Subcutaneous abdominal adipose tissue (tissue), 5 donors: ENCODE results near the gene DRGX.

Experiments used
- H3K27ac ChIP-seq: one replicate; pipeline ENCODE4 v1.7.0; 2013; ENCODE audit warnings: low read depth, mild to moderate bottlenecking, inconsistent platforms, low read length, moderate library complexity
- H3K27me3 ChIP-seq, 5 donors: one replicate each; pipeline ENCODE4 v1.7.0; 2013; ENCODE audit warnings: low read length in 5 of 5, inconsistent platforms in 1 of 5; ENCODE audit not compliant: control insufficient read depth in 5 of 5, insufficient read depth in 4 of 5
- H3K36me3 ChIP-seq, 5 donors: one replicate each; pipeline ENCODE4 v1.7.0; 2013; ENCODE audit warnings: low read length in 5 of 5; ENCODE audit not compliant: control insufficient read depth in 5 of 5, insufficient read depth in 5 of 5
- H3K4me1 ChIP-seq, 5 donors: one replicate each; pipeline ENCODE4 v1.7.0; 2013; ENCODE audit warnings: low read length in 5 of 5, mild to moderate bottlenecking in 3 of 5, moderate library complexity in 1 of 5; ENCODE audit not compliant: control insufficient read depth in 5 of 5, insufficient read depth in 5 of 5
- H3K4me3 ChIP-seq, 5 donors: one replicate each; pipeline ENCODE4 v1.7.0; 2013; ENCODE audit warnings: low read length in 5 of 5, low read depth in 1 of 5
- H3K9ac ChIP-seq, 5 donors: one replicate each; pipeline ENCODE4 v1.7.0; 2013; ENCODE audit warnings: low read length in 5 of 5, mild to moderate bottlenecking in 4 of 5, moderate library complexity in 3 of 5
- H3K9me3 ChIP-seq, 5 donors: one replicate each; pipeline ENCODE4 v1.7.0; 2013; ENCODE audit warnings: low read length in 5 of 5; ENCODE audit not compliant: control insufficient read depth in 5 of 5
- donor health status: healthy.
- donor health status: healthy.
- donor health status: healthy.
- donor health status: healthy.
- donor health status: healthy.

Gene DRGX

GRCh38 chr10:49395741-49396665 lies at the start of gene DRGX:
DRGX (minus strand) TSS chr10:49396089; CDS start chr10:49395440, 649 bp downstream.
- Histone ChIP-seq H3K4me3 (no peak within 1 kb of the TSS), H3K9ac (no peak within 1 kb of the TSS), H3K36me3 (no peaks in the 10 kb centered on the region), H3K4me1 (peaks cover 0 to 26% (median 19%) of the 10 kb centered on the region in 5 donors), H3K27me3 (peaks cover 49 to 75% (median 61%) of the 10 kb centered on the region in 5 donors), H3K9me3 (no peaks in the 10 kb centered on the region), H3K27ac (no peak within 1 kb of the TSS)

- Histone ChIP-seq H3K9ac (no peak overlapping the region), H3K4me1 (peaks cover 0 to 10% (median 0%) of the 10 kb centered on the region in 5 donors), H3K27ac (no peak overlapping the region), H3K36me3 (no peaks in the 10 kb centered on the region), H3K27me3 (peaks cover 0 to 3% (median 0%) of the 10 kb centered on the region in 5 donors), H3K4me3 (no peak overlapping the region), H3K9me3 (peaks cover 4 to 10% (median 9%) of the 10 kb centered on the region in 5 donors)
Observed at GRCh38 chr10:49444349-49444748, 48.5 kb upstream of the DRGX start.

GRCh38 chr10:49442863-49443262 lies 47.0 kb upstream of the DRGX start:
- H3K9me3 ChIP-seq = peaks cover 0 to 2% (median 0%) of the 10 kb centered on the region in 5 donors
- no peak overlapping the region for H3K27ac ChIP-seq
- no peak overlapping the region for H3K4me3 ChIP-seq
- no peak overlapping the region for H3K9ac ChIP-seq
- H3K27me3 ChIP-seq = peaks cover 0 to 3% (median 0%) of the 10 kb centered on the region in 5 donors
- H3K36me3 ChIP-seq = no peaks in the 10 kb centered on the region
- H3K4me1 ChIP-seq = peaks cover 0 to 10% (median 0%) of the 10 kb centered on the region in 5 donors

- peak overlapping the region in 1 of 5 donors; percentile 17 for H3K4me3 ChIP-seq
- H3K27ac ChIP-seq = no peak overlapping the region
- peaks cover 0 to 3% (median 0%) of the 10 kb centered on the region in 5 donors for H3K27me3 ChIP-seq
- H3K9me3 ChIP-seq = no peaks in the 10 kb centered on the region
- no peak overlapping the region for H3K9ac ChIP-seq
- no peaks in the 10 kb centered on the region for H3K36me3 ChIP-seq
- H3K4me1 ChIP-seq = peaks cover 0 to 10% (median 0%) of the 10 kb centered on the region in 5 donors
Observed at GRCh38 chr10:49441488-49442476, 45.9 kb upstream of the DRGX start.

- Histone ChIP-seq H3K9ac (no peak overlapping the region), H3K4me3 (no peak overlapping the region), H3K27ac (no peak overlapping the region), H3K4me1 (no peaks in the 10 kb centered on the region), H3K36me3 (no peaks in the 10 kb centered on the region), H3K27me3 (no peaks in the 10 kb centered on the region), H3K9me3 (peaks cover 0 to 11% (median 2%) of the 10 kb centered on the region in 5 donors)
Observed at GRCh38 chr10:49435225-49435624, 39.3 kb upstream of the DRGX start.

- Histone ChIP-seq H3K9ac (no peak overlapping the region), H3K9me3 (peaks cover 0 to 11% (median 2%) of the 10 kb centered on the region in 5 donors), H3K27ac (no peak overlapping the region), H3K4me1 (no peaks in the 10 kb centered on the region), H3K27me3 (no peaks in the 10 kb centered on the region), H3K4me3 (no peak overlapping the region), H3K36me3 (no peaks in the 10 kb centered on the region)
Observed at GRCh38 chr10:49433069-49433468, 37.2 kb upstream of the DRGX start.

- Histone ChIP-seq H3K9ac (no peak overlapping the region), H3K4me3 (no peak overlapping the region), H3K27me3 (peaks cover 0 to 3% (median 0%) of the 10 kb centered on the region in 5 donors), H3K36me3 (no peaks in the 10 kb centered on the region), H3K4me1 (no peaks in the 10 kb centered on the region), H3K27ac (no peak overlapping the region), H3K9me3 (peaks cover 0 to 11% (median 2%) of the 10 kb centered on the region in 5 donors)
Observed at GRCh38 chr10:49431426-49431825, 35.5 kb upstream of the DRGX start.

GRCh38 chr10:49429458-49429857 lies 33.6 kb upstream of the DRGX start:
- peaks cover 0 to 3% (median 0%) of the 10 kb centered on the region in 5 donors for H3K27me3 ChIP-seq
- no peak overlapping the region for H3K27ac ChIP-seq
- H3K9me3 ChIP-seq = peaks cover 0 to 17% (median 10%) of the 10 kb centered on the region in 5 donors
- no peaks in the 10 kb centered on the region for H3K36me3 ChIP-seq
- H3K4me1 ChIP-seq = no peaks in the 10 kb centered on the region
- no peak overlapping the region for H3K4me3 ChIP-seq
- H3K9ac ChIP-seq = no peak overlapping the region

GRCh38 chr10:49426490-49427360 lies 30.8 kb upstream of the DRGX start:
- H3K9me3 ChIP-seq = peaks cover 0 to 11% (median 7%) of the 10 kb centered on the region in 5 donors
- peaks cover 0 to 3% (median 0%) of the 10 kb centered on the region in 5 donors for H3K27me3 ChIP-seq
- H3K9ac ChIP-seq = no peak overlapping the region
- H3K27ac ChIP-seq = no peak overlapping the region
- no peaks in the 10 kb centered on the region for H3K4me1 ChIP-seq
- no peaks in the 10 kb centered on the region for H3K36me3 ChIP-seq
- no peak overlapping the region for H3K4me3 ChIP-seq
